ENCODE measurements around the gene PHGDH.

DNA sequence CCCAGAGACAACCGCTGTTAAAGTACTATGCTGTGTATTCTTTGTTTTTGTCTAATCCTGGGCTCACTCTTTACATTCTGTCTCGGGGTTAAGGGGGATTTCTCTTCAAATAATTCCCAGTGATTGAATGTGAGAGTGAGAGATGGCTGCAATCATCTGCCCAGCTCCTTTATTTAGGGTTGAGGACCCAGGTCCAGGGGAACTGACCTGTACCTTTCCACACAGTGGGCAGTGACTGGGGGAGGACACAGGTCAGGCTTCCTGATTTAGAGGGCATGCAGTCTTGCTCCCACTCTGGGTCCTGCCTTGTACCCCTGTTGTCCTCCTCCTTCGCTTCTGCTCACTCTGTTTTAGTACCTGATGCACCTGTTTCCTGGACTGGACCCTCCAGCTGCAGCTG lies 22.0 kb downstream of the PHGDH start:
- TF ChIP-seq RELA (CRISPR knock-in tag; IDR thresholded peaks at IDR 0.05; ENCODE audit: borderline replicate concordance) (no peak), ATF2 (CRISPR knock-in tag; IDR thresholded peaks at IDR 0.05; ENCODE audit: borderline replicate concordance, low read depth) (no peak), TEAD4 (CRISPR knock-in tag; IDR thresholded peaks at IDR 0.05) (no peak), ETV6 (CRISPR knock-in tag; IDR thresholded peaks at IDR 0.05) (no peak)
- TF ChIP-seq, protein P1, sequence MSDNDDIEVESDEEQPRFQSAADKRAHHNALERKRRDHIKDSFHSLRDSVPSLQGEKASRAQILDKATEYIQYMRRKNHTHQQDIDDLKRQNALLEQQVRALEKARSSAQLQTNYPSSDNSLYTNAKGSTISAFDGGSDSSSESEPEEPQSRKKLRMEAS (CRISPR knock-in tag; IDR thresholded peaks at IDR 0.05), result no peak
- TF ChIP-seq, protein P2, sequence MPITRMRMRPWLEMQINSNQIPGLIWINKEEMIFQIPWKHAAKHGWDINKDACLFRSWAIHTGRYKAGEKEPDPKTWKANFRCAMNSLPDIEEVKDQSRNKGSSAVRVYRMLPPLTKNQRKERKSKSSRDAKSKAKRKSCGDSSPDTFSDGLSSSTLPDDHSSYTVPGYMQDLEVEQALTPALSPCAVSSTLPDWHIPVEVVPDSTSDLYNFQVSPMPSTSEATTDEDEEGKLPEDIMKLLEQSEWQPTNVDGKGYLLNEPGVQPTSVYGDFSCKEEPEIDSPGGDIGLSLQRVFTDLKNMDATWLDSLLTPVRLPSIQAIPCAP (CRISPR knock-in tag; IDR thresholded peaks at IDR 0.05), result no peak
- TF ChIP-seq, protein P3, sequence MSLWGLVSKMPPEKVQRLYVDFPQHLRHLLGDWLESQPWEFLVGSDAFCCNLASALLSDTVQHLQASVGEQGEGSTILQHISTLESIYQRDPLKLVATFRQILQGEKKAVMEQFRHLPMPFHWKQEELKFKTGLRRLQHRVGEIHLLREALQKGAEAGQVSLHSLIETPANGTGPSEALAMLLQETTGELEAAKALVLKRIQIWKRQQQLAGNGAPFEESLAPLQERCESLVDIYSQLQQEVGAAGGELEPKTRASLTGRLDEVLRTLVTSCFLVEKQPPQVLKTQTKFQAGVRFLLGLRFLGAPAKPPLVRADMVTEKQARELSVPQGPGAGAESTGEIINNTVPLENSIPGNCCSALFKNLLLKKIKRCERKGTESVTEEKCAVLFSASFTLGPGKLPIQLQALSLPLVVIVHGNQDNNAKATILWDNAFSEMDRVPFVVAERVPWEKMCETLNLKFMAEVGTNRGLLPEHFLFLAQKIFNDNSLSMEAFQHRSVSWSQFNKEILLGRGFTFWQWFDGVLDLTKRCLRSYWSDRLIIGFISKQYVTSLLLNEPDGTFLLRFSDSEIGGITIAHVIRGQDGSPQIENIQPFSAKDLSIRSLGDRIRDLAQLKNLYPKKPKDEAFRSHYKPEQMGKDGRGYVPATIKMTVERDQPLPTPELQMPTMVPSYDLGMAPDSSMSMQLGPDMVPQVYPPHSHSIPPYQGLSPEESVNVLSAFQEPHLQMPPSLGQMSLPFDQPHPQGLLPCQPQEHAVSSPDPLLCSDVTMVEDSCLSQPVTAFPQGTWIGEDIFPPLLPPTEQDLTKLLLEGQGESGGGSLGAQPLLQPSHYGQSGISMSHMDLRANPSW (CRISPR knock-in tag; conservative IDR thresholded peaks at IDR 0.05; ENCODE audit: low read depth), result no peak
- TF ChIP-seq, protein P4, sequence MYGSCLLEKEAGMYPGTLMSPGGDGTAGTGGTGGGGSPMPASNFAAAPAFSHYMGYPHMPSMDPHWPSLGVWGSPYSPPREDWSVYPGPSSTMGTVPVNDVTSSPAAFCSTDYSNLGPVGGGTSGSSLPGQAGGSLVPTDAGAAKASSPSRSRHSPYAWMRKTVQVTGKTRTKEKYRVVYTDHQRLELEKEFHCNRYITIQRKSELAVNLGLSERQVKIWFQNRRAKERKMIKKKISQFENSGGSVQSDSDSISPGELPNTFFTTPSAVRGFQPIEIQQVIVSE (CRISPR knock-in tag; IDR thresholded peaks at IDR 0.05; ENCODE audit: borderline replicate concordance), result no peak
